GM12892 (cell line): Measurements from ENCODE around the gene NPAS3.

ENCODE experiments used
- POLR2A ChIP-seq: IDR thresholded peaks from 2 replicates; pipeline ENCODE4 v1.6.1; 2011; ENCODE audit warnings: low read depth, low read length, control low read depth
- POLR2AphosphoS5 ChIP-seq: IDR thresholded peaks from 2 replicates; pipeline ENCODE4 v1.6.1; 2011; ENCODE audit warnings: low read depth, low read length, control low read depth
- TAF1 ChIP-seq: IDR thresholded peaks from 2 replicates; pipeline ENCODE4 v1.6.1; 2011; ENCODE audit warnings: low read depth, mild to moderate bottlenecking, control low read depth, low read length, borderline replicate concordance

- no peak for TF ChIP-seq POLR2A
- no peak for TF ChIP-seq POLR2AphosphoS5
- TF ChIP-seq TAF1, result no peak
Measured at GRCh38 chr14:32905013-32905412, 33.7 kb upstream of the NPAS3 start.
